ENCODE results near the gene CHRNA1. TPM values are rescaled to one million over a fixed set of nuclear protein-coding genes. Genes with fewer than 3 reads are reported as not detected.
A peak's percentile ranks its signal among the peaks of the same experiment; 100 is the strongest.

The CHRNA1 gene
- total RNA-seq, 4 donors from 2014 or later = 0.17 TPM; not detected in 3

DNA sequence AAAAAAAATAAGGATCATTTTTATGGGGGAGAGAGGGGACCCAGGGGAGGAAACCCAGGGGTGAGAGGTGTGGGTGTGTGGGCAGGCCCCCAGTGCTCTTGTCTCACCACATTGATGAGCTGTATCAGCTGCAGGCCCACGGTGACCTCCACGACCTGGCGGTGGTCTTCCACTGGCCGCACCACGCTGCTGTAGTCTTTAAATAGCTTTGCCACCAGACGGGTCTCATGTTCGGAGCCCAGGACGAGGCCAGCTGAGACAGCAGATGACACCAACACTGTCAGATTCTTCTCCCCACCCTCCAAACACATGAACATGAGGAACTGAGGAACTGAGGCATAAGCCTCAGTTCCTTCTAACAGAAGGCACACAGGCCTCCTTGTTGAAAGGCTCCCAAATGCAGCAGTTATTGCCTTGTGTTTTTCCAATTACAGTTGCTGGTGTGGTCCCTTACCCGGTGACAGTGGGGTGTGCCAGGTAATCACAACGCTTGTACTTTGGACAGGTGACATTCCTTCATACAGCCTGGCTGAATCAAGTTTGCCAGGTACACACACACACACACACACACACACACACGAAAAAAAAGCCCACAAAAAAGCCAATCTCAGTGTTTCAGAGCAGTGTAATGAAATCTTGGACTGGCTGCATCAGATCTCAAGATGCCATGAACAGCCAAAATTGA, 4.7 kb downstream of the CHRNA1 start:
- no peak for TF ChIP-seq POLR2A (IDR thresholded peaks at IDR 0.05)
- TF ChIP-seq, protein P1, sequence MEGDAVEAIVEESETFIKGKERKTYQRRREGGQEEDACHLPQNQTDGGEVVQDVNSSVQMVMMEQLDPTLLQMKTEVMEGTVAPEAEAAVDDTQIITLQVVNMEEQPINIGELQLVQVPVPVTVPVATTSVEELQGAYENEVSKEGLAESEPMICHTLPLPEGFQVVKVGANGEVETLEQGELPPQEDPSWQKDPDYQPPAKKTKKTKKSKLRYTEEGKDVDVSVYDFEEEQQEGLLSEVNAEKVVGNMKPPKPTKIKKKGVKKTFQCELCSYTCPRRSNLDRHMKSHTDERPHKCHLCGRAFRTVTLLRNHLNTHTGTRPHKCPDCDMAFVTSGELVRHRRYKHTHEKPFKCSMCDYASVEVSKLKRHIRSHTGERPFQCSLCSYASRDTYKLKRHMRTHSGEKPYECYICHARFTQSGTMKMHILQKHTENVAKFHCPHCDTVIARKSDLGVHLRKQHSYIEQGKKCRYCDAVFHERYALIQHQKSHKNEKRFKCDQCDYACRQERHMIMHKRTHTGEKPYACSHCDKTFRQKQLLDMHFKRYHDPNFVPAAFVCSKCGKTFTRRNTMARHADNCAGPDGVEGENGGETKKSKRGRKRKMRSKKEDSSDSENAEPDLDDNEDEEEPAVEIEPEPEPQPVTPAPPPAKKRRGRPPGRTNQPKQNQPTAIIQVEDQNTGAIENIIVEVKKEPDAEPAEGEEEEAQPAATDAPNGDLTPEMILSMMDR (IDR thresholded peaks at IDR 0.05) = no peak
- peak in 1 of 2 donors; percentile 69 for DNase-seq (ENCODE audit: low spot score in 2 of 2)

GRCh38 chr2:174756743-174757142, 7.5 kb downstream of the CHRNA1 start:
- TF ChIP-seq, protein P1 (IDR thresholded peaks at IDR 0.05) = no peak
- no peak for TF ChIP-seq POLR2A (IDR thresholded peaks at IDR 0.05)
- intact Hi-C loops (cut with DNase I; ENCODE audit: low total_unique reads) = no loop called here
- WGBS, 2 donors = 64 to 67% methylated on average over 10 of the region's 10 CpGs
- H3K4me3 ChIP-seq (ENCODE audit: low read depth, poor library complexity, severe bottlenecking) = no peak overlapping the region
- peak in 1 of 2 donors; percentile 61 for DNase-seq (ENCODE audit: low spot score in 2 of 2)

More for the DNA sequence above, 4.7 kb downstream of the CHRNA1 start:
- 76 to 77% methylated on average over 11 of the region's 11 CpGs for WGBS, 2 donors
- intact Hi-C loops (cut with DNase I; ENCODE audit: low total_unique reads) = no loop called here
- H3K4me3 ChIP-seq (ENCODE audit: low read depth, poor library complexity, severe bottlenecking) = no peak overlapping the region

- TF ChIP-seq POLR2A (IDR thresholded peaks at IDR 0.05) = no peak
- TF ChIP-seq, protein P1 (IDR thresholded peaks at IDR 0.05) = no peak
- intact Hi-C loops (cut with DNase I; ENCODE audit: low total_unique reads) = no loop called here
- peak in 1 of 2 donors; percentile 78 for DNase-seq (ENCODE audit: low spot score in 2 of 2)
- WGBS, 2 donors = 88 to 90% methylated on average over 13 of the region's 13 CpGs
- no peak overlapping the region for H3K4me3 ChIP-seq (ENCODE audit: low read depth, poor library complexity, severe bottlenecking)
These were observed 11.1 kb downstream of the CHRNA1 start for GRCh38 chr2:174753038-174753633.

DNA sequence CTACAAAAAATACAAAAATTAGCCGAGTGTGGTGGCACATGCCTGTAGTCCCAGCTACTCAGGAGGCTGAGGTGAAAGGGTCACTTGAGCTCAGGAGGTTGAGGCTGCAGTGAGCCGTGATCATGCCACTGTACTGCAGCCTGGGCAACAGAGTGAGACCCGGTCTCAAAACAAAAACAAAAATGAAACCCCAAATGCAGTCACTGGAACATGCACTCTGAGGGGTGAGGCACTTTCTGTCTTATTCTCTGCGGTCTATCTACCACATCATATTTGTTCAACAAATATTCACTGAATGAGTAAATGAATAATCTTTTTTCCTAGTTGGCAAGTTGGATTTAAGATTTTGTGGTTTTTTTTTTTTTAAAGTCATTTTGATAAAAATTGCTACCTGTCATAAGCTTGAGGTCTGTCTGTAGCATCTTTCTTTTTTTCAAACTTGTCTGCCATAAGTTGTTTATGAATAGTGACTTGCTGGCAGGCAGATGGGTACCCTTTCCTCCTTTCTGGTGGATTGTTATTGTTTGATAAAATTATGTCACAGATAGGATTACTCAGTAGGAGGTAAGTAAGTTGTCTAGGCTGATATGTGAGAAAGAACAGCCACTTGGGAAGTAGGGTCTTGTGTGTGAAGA, 11.8 kb downstream of the CHRNA1 start:
- 88 to 94% methylated on average over 4 of the region's 4 CpGs for WGBS, 2 donors
- TF ChIP-seq POLR2A (IDR thresholded peaks at IDR 0.05) = no peak
- TF ChIP-seq, protein P1 (IDR thresholded peaks at IDR 0.05) = no peak
- peak in 1 of 2 donors; percentile 31 for DNase-seq (ENCODE audit: low spot score in 2 of 2)
- intact Hi-C loops (cut with DNase I; ENCODE audit: low total_unique reads) = no loop called here
- H3K4me3 ChIP-seq (ENCODE audit: low read depth, poor library complexity, severe bottlenecking) = no peak overlapping the region

DNA sequence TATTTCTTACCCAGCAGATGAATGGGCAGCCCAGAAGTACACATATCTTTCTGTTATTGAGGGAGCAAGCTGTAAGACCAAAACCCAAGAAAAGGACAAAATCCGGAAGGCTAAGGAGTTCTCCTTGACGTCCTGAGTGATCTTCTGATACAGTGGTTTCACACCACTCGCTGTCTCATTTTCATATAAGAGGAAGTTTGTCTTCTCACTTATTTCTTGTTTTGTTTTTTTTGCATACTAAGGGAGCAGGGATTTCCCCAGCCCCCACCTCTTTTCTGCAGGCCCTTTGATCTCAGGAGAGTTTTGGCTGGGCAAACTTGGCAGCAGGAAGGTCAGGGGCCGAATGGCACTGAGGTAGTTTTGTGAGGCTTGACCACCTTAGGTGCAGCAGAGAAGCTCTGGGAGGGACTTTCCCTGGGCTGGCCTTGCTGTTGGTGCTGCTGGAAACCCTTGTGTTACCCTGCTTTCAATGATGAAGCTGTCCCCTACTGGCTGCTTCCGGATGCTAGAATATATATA, 13.3 kb downstream of the CHRNA1 start:
- no peak overlapping the region for H3K4me3 ChIP-seq (ENCODE audit: low read depth, poor library complexity, severe bottlenecking)
- 71 to 81% methylated on average over 5 of the region's 5 CpGs for WGBS, 2 donors
- TF ChIP-seq, protein P1 (IDR thresholded peaks at IDR 0.05) = no peak
- TF ChIP-seq POLR2A (IDR thresholded peaks at IDR 0.05) = no peak
- intact Hi-C loops (cut with DNase I; ENCODE audit: low total_unique reads) = no loop called here
- peak in 1 of 2 donors; percentile 46 for DNase-seq (ENCODE audit: low spot score in 2 of 2)

Data from lower leg skin (tissue), 4 donors.